IMR-90 (cell line): ENCODE measurements around the gene EBF3. TPM values are rescaled to one million over a fixed set of nuclear protein-coding genes. Genes with fewer than 3 reads are reported as not detected.

Source experiments
- ATAC-seq: fragments of 200-7000 bp; cut with Tn5 transposase; 2 replicates; pipeline ENCODE4 v1.9.1; 2020; ENCODE audit warnings: low read depth, mild to moderate bottlenecking, moderate library complexity
- BruUV-seq: library from RNA; stranded (reverse); fragments of 400-500 nt; replicated peaks from 2 replicates; lab custom pipeline; 2021; lab: Mats Ljungman, UMichigan
- CTCF ChIA-PET: fragments of 300-600 bp; formaldehyde crosslinking; extraction: SDS; loops from one replicate; lab custom pipeline; 2021; ENCODE audit warnings: antibody characterized with exemption; lab: Yijun Ruan, JAX
- POLR2A ChIA-PET: fragments of 300-600 bp; sonication (Branson Sonifier 250); formaldehyde crosslinking; loops from one replicate; lab custom pipeline; 2022; ENCODE audit warnings: antibody characterized with exemption; ENCODE audit not compliant: unreplicated experiment; lab: Charles Lee
- DNase-seq: peaks from one replicate; pipeline ENCODE4 v3.0.0; 2013
- H2AFZ ChIP-seq: replicated peaks from 2 replicates; pipeline ENCODE3; 2013; ENCODE audit warnings: low read length, mild to moderate bottlenecking; ENCODE audit not compliant: poor library complexity
- H2AK5ac ChIP-seq: 2 replicates; pipeline ENCODE4 v1.6.1; 2013; ENCODE audit warnings: low read depth, low read length, inconsistent platforms
- H2AK9ac ChIP-seq: replicated peaks from 2 replicates; pipeline ENCODE3; 2013; ENCODE audit warnings: mild to moderate bottlenecking, low read depth, low read length, moderate library complexity; ENCODE audit not compliant: poor library complexity
- H2BK120ac ChIP-seq: 2 replicates; pipeline ENCODE4 v1.6.1; 2013; ENCODE audit warnings: low read depth, low read length, inconsistent platforms
- H2BK15ac ChIP-seq: 3 replicates; pipeline ENCODE4 v1.6.1; 2013; ENCODE audit warnings: low read depth, low read length, inconsistent platforms
- H2BK20ac ChIP-seq: 2 replicates; pipeline ENCODE4 v1.6.1; 2013; ENCODE audit warnings: low read depth, mild to moderate bottlenecking, inconsistent platforms, low read length, moderate library complexity
- H2BK5ac ChIP-seq: 2 replicates; pipeline ENCODE4 v1.6.1; 2013; ENCODE audit warnings: mild to moderate bottlenecking, low read depth, low read length, inconsistent platforms; ENCODE audit not compliant: poor library complexity, severe bottlenecking
- H3K14ac ChIP-seq: replicated peaks from 2 replicates; pipeline ENCODE4 v1.6.1; 2013; ENCODE audit warnings: low read depth, low read length, inconsistent platforms
- H3K18ac ChIP-seq: 2 replicates; pipeline ENCODE4 v1.6.1; 2013; ENCODE audit warnings: low read depth, low read length, control low read depth
- H3K23ac ChIP-seq: 2 replicates; pipeline ENCODE4 v1.6.1; 2013; ENCODE audit warnings: low read depth, low read length, inconsistent platforms
- H3K27ac ChIP-seq: 2 replicates; pipeline ENCODE4 v1.5.1; 2013; ENCODE audit warnings: mild to moderate bottlenecking, control low read depth, low read length; ENCODE audit not compliant: insufficient read depth
- H3K27me3 ChIP-seq: 2 replicates; pipeline ENCODE4 v1.6.1; 2013; ENCODE audit warnings: low read length; ENCODE audit not compliant: control insufficient read depth, insufficient read depth
- H3K36me3 ChIP-seq: 2 replicates; pipeline ENCODE4 v1.6.1; 2013; ENCODE audit warnings: low read length, mixed read lengths; ENCODE audit not compliant: control insufficient read depth, insufficient read depth
- H3K4ac ChIP-seq: 2 replicates; pipeline ENCODE4 v1.6.1; 2013; ENCODE audit warnings: low read depth, low read length, inconsistent platforms
- H3K4me1 ChIP-seq: 2 replicates; pipeline ENCODE4 v1.6.1; 2013; ENCODE audit warnings: low read length, mixed read lengths; ENCODE audit not compliant: control insufficient read depth, insufficient read depth
- H3K4me2 ChIP-seq: 2 replicates; pipeline ENCODE4 v1.6.1; 2013; ENCODE audit warnings: low read depth, mild to moderate bottlenecking, control low read depth, low read length, moderate library complexity
- H3K4me3 ChIP-seq: 2 replicates; pipeline ENCODE4 v1.5.1; 2013; ENCODE audit warnings: low read depth, mild to moderate bottlenecking, control low read depth, low read length, moderate library complexity; ENCODE audit not compliant: insufficient read depth
- H3K56ac ChIP-seq: 2 replicates; pipeline ENCODE4 v1.6.1; 2013; ENCODE audit warnings: low read length, inconsistent platforms; ENCODE audit not compliant: insufficient read depth; ENCODE audit errors: extremely low read depth
- H3K79me1 ChIP-seq, 2 experiments: 2 replicates each; pipeline ENCODE4 v1.6.1; 2013; ENCODE audit warnings: low read length in 2 of 2, inconsistent platforms in 1 of 2, low read depth in 1 of 2
- H3K9ac ChIP-seq: 2 replicates; pipeline ENCODE4 v1.6.1; 2013; ENCODE audit warnings: low read depth, low read length, control low read depth
- H3K9me1 ChIP-seq: 2 replicates; pipeline ENCODE4 v1.6.1; 2013; ENCODE audit warnings: low read length, inconsistent platforms; ENCODE audit not compliant: insufficient read depth
- H3K9me3 ChIP-seq: 2 replicates; pipeline ENCODE4 v1.6.1; 2013; ENCODE audit warnings: low read length; ENCODE audit not compliant: control insufficient read depth, insufficient read depth
- H4K20me1 ChIP-seq: 2 replicates; pipeline ENCODE4 v1.6.1; 2013; ENCODE audit warnings: low read length, inconsistent platforms; ENCODE audit not compliant: insufficient read depth
- H4K5ac ChIP-seq: 2 replicates; pipeline ENCODE4 v1.6.1; 2013; ENCODE audit warnings: mild to moderate bottlenecking, low read depth, low read length, control low read depth
- H4K8ac ChIP-seq, 2 experiments: 2 replicates each; pipeline ENCODE4 v1.6.1; 2013; ENCODE audit warnings: low read depth in 2 of 2, low read length in 2 of 2, control low read depth in 1 of 2, inconsistent platforms in 1 of 2
- H4K91ac ChIP-seq: 2 replicates; pipeline ENCODE4 v1.6.1; 2013; ENCODE audit warnings: low read depth, low read length, inconsistent platforms; ENCODE audit not compliant: insufficient read depth
- BHLHE40 ChIP-seq: fragments of 150-350 bp; IDR thresholded peaks from 2 replicates; pipeline ENCODE4 v1.6.1; 2016; ENCODE audit warnings: mild to moderate bottlenecking, low read depth, low read length
- CEBPB ChIP-seq: IDR thresholded peaks from 2 replicates; pipeline ENCODE4 v1.6.1; 2012; ENCODE audit warnings: low read depth, low read length, improper control_type of control experiment
- CHD1 ChIP-seq: IDR thresholded peaks from 2 replicates; pipeline ENCODE4 v1.6.1; 2012; ENCODE audit warnings: low read depth, low read length, improper control_type of control experiment
- FOS ChIP-seq: fragments of 150-350 bp; IDR thresholded peaks from 2 replicates; pipeline ENCODE4 v1.6.1; 2016; ENCODE audit warnings: low read depth, low read length
- MAFK ChIP-seq: IDR thresholded peaks from 2 replicates; pipeline ENCODE4 v1.6.1; 2012; ENCODE audit warnings: low read depth, low read length, improper control_type of control experiment
- MAZ ChIP-seq: IDR thresholded peaks from 2 replicates; pipeline ENCODE4 v1.6.1; 2012; ENCODE audit warnings: low read depth, mild to moderate bottlenecking, low read length, improper control_type of control experiment, moderate library complexity, borderline replicate concordance
- MXI1 ChIP-seq: IDR thresholded peaks from 2 replicates; pipeline ENCODE4 v1.6.1; 2012; ENCODE audit warnings: low read depth, mild to moderate bottlenecking, low read length, moderate library complexity, borderline replicate concordance
- NFE2L2 ChIP-seq: fragments of 150-350 bp; IDR thresholded peaks from 2 replicates; pipeline ENCODE4 v1.6.1; 2016; ENCODE audit warnings: low read depth, mild to moderate bottlenecking, low read length
- POLR2A ChIP-seq: IDR thresholded peaks from 2 replicates; pipeline ENCODE4 v1.6.1; 2012; ENCODE audit warnings: mild to moderate bottlenecking, low read depth, low read length
- RAD21 ChIP-seq: IDR thresholded peaks from 2 replicates; pipeline ENCODE4 v1.6.1; 2012; ENCODE audit warnings: low read length, improper control_type of control experiment
- RCOR1 ChIP-seq: IDR thresholded peaks from 2 replicates; pipeline ENCODE4 v1.6.1; 2012; ENCODE audit warnings: mild to moderate bottlenecking, low read length, improper control_type of control experiment; ENCODE audit not compliant: insufficient replicate concordance
- RFX5 ChIP-seq: IDR thresholded peaks from 2 replicates; pipeline ENCODE4 v1.8.0; 2012; ENCODE audit warnings: low read depth, mild to moderate bottlenecking, low read length, moderate library complexity
- SMC3 ChIP-seq: fragments of 150-350 bp; IDR thresholded peaks from 2 replicates; pipeline ENCODE4 v1.6.1; 2016; ENCODE audit warnings: low read depth, mild to moderate bottlenecking, antibody characterized with exemption, low read length, moderate library complexity
- WGBS, 2 experiments: methylation state at CpG; one replicate each; pipeline versions ENCODE4 v1.1.5 to v1.1.7; 2013; ENCODE audit warnings: missing lambda C conversion rate in 2 of 2; ENCODE audit not compliant: insufficient read length in 1 of 2; ENCODE audit errors: extremely low coverage in 2 of 2; 5-methylcytosine and 5-hydroxymethylcytosine counted together
- dilution Hi-C: fragments of 300-500 bp; cut with HindIII; formaldehyde crosslinking; loops from one replicate; pipeline ENCODE4 v1.14.3; 2018; ENCODE audit warnings: low sequenced_read_pairs; ENCODE audit not compliant: unreplicated experiment
- in situ Hi-C: fragments of 300-500 bp; cut with MboI; formaldehyde crosslinking; loops from 3 replicates; pipeline ENCODE4 v1.14.3; 2019; ENCODE audit warnings: low sequenced_read_pairs, inconsistent platforms, mixed read lengths
- intact Hi-C: fragments of 100-400 bp; cut with micrococcal nuclease; formaldehyde crosslinking; loops from 2 replicates; pipeline ENCODE4 v1.10.0; 2022
- polyA plus RNA-seq, 3 experiments: library from polyadenylated mRNA; depleted of rRNA; stranded (reverse); fragments of >200 nt; gene quantifications; 2 replicates each; pipeline ENCODE4 v1.2.3, GENCODE V29; 2012; ENCODE audit warnings: low replicate concordance in 1 of 3
- total RNA-seq: library from RNA; depleted of rRNA; stranded (reverse); fragments of >200 nt; gene quantifications from 2 replicates; pipeline ENCODE4 v1.2.3, GENCODE V29; 2012
- TF ChIP-seq, protein P1 (sequence below): fragments of 150-350 bp; IDR thresholded peaks from 2 replicates; pipeline ENCODE4 v1.6.1; 2016; ENCODE audit warnings: low read depth, mild to moderate bottlenecking, low read length, moderate library complexity, borderline replicate concordance
- TF ChIP-seq, protein P2 (sequence below): conservative IDR thresholded peaks from 2 replicates; pipeline ENCODE4 v1.5.1; 2012; ENCODE audit warnings: mild to moderate bottlenecking, low read depth, low read length, improper control_type of control experiment
- TF ChIP-seq, protein P3 (sequence below): fragments of 150-350 bp; IDR thresholded peaks from 2 replicates; pipeline ENCODE4 v1.6.1; 2017; ENCODE audit warnings: mild to moderate bottlenecking, antibody characterized with exemption, low read length, low read depth

Gene EBF3
- total and polyA plus RNA-seq, 2 of the 4 experiments (the other 2 are of a cell fraction), result 0.36 to 0.70 TPM

DNA sequence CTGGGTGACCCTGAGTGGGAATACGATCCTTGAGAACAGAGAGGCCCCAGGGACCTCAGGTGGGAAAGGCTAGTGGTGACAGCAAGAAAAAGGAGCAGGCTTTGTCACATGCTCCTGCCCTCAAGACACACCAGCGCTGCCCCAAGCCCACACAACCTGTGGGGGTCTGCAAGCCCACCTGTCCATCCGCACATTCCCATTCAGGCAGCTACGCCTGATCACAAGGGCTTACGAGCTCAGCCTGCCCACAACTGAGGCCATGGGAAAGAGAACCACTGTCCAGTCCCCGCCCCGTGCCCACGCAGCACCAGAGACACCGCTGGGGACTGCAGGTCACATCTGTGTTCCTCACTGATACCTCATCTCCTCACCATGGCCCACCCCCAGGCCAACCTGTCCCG, 26.7 kb downstream of the EBF3 start:
- H4K5ac ChIP-seq, result no peak overlapping the region
- no peak overlapping the region for H2AFZ ChIP-seq
- H3K9ac ChIP-seq, result no peak overlapping the region
- H3K36me3 ChIP-seq, result no peaks in the 10 kb centered on the region
- H3K9me1 ChIP-seq, result no peaks in the 10 kb centered on the region
- no peaks in the 10 kb centered on the region for H3K4me1 ChIP-seq
- ChIA-PET POLR2A (no interaction called here), CTCF (no interaction called here)
- H2BK120ac ChIP-seq, result no peak overlapping the region
- no peak overlapping the region for H2BK20ac ChIP-seq
- intact Hi-C loops (no loop called here), dilution Hi-C loops (no loop called here), in situ Hi-C loops (no loop called here)
- no peak overlapping the region for H2BK15ac ChIP-seq
- BruUV-seq, result no TSS peak
- no peak overlapping the region for H3K4ac ChIP-seq
- H3K79me1 ChIP-seq, result no peaks in the 10 kb centered on the region
- no peak overlapping the region for H3K23ac ChIP-seq
- H3K27me3 ChIP-seq, result no peaks in the 10 kb centered on the region
- no peak for TF ChIP-seq BHLHE40
- no peak for TF ChIP-seq MAZ
- TF ChIP-seq, protein P1, sequence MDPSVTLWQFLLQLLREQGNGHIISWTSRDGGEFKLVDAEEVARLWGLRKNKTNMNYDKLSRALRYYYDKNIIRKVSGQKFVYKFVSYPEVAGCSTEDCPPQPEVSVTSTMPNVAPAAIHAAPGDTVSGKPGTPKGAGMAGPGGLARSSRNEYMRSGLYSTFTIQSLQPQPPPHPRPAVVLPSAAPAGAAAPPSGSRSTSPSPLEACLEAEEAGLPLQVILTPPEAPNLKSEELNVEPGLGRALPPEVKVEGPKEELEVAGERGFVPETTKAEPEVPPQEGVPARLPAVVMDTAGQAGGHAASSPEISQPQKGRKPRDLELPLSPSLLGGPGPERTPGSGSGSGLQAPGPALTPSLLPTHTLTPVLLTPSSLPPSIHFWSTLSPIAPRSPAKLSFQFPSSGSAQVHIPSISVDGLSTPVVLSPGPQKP, result no peak
- TF ChIP-seq RCOR1, result no peak
- no peak for TF ChIP-seq RAD21
- no peak for TF ChIP-seq FOS
- no peak for TF ChIP-seq NFE2L2
- TF ChIP-seq, protein P2, sequence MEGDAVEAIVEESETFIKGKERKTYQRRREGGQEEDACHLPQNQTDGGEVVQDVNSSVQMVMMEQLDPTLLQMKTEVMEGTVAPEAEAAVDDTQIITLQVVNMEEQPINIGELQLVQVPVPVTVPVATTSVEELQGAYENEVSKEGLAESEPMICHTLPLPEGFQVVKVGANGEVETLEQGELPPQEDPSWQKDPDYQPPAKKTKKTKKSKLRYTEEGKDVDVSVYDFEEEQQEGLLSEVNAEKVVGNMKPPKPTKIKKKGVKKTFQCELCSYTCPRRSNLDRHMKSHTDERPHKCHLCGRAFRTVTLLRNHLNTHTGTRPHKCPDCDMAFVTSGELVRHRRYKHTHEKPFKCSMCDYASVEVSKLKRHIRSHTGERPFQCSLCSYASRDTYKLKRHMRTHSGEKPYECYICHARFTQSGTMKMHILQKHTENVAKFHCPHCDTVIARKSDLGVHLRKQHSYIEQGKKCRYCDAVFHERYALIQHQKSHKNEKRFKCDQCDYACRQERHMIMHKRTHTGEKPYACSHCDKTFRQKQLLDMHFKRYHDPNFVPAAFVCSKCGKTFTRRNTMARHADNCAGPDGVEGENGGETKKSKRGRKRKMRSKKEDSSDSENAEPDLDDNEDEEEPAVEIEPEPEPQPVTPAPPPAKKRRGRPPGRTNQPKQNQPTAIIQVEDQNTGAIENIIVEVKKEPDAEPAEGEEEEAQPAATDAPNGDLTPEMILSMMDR, result no peak
- TF ChIP-seq POLR2A, result no peak
- no peak for TF ChIP-seq RFX5
- no peak for TF ChIP-seq CHD1
- TF ChIP-seq, protein P3, sequence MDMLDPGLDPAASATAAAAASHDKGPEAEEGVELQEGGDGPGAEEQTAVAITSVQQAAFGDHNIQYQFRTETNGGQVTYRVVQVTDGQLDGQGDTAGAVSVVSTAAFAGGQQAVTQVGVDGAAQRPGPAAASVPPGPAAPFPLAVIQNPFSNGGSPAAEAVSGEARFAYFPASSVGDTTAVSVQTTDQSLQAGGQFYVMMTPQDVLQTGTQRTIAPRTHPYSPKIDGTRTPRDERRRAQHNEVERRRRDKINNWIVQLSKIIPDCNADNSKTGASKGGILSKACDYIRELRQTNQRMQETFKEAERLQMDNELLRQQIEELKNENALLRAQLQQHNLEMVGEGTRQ, result no peak
- TF ChIP-seq MAFK, result no peak
- TF ChIP-seq MXI1, result no peak
- TF ChIP-seq CEBPB, result no peak
- TF ChIP-seq SMC3, result no peak
- no peak overlapping the region for H3K27ac ChIP-seq
- no peaks in the 10 kb centered on the region; the same call in 1 of the 2 replicates for H4K20me1 ChIP-seq
- no peak overlapping the region for H2BK5ac ChIP-seq
- no peak overlapping the region for H2AK5ac ChIP-seq
- no peak for DNase-seq
- no peak overlapping the region for H4K8ac ChIP-seq
- no peak for ATAC-seq
- no peak overlapping the region for H3K14ac ChIP-seq
- H3K4me2 ChIP-seq, result no peak overlapping the region
- H3K18ac ChIP-seq, result no peak overlapping the region
- 93% methylated on average over 3 of the region's 10 CpGs; no CpG with 5 or more reads in 1 of the 2 experiments for WGBS, 2 experiments
- H3K56ac ChIP-seq, result no peak overlapping the region
- H2AK9ac ChIP-seq, result no peak overlapping the region
- no peaks in the 10 kb centered on the region for H3K9me3 ChIP-seq
- no peak overlapping the region for H4K91ac ChIP-seq
- no peak overlapping the region for H3K4me3 ChIP-seq
